DND-41 (cell line): Measurements from ENCODE around the gene TPD52L1.

Source experiments
- EZH2 ChIP-seq: IDR thresholded peaks from 3 replicates; pipeline ENCODE4 v1.6.1; 2012; ENCODE audit warnings: borderline replicate concordance, low read depth, mild to moderate bottlenecking, moderate library complexity, low read length, inconsistent platforms; ENCODE audit not compliant: severe bottlenecking
- TF ChIP-seq, protein P1 (sequence below): IDR thresholded peaks from 2 replicates; pipeline ENCODE4 v1.5.1; 2012; ENCODE audit warnings: borderline replicate concordance, low read length, moderate library complexity, mild to moderate bottlenecking; ENCODE audit not compliant: poor library complexity, severe bottlenecking; ENCODE audit errors: extremely low read depth

DNA sequence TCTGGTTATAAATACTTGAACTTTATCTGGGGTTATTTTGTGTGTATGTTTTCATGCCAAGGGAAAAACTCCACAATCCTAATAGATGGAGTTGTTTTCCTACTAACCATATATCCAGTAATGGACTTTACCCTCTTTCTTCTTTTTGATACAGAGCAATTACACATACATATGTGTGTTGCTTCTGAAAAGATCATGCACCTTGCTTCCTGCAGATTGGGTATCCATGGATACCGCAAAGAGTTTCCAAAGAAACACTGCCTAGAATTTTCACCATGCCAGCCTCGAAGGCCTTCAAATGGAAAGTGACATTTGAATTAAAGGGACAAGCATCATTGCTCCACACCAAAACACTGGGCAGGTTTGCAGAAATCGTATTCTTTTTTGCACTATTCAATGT lies 121.4 kb downstream of the TPD52L1 start:
- TF ChIP-seq, protein P1, sequence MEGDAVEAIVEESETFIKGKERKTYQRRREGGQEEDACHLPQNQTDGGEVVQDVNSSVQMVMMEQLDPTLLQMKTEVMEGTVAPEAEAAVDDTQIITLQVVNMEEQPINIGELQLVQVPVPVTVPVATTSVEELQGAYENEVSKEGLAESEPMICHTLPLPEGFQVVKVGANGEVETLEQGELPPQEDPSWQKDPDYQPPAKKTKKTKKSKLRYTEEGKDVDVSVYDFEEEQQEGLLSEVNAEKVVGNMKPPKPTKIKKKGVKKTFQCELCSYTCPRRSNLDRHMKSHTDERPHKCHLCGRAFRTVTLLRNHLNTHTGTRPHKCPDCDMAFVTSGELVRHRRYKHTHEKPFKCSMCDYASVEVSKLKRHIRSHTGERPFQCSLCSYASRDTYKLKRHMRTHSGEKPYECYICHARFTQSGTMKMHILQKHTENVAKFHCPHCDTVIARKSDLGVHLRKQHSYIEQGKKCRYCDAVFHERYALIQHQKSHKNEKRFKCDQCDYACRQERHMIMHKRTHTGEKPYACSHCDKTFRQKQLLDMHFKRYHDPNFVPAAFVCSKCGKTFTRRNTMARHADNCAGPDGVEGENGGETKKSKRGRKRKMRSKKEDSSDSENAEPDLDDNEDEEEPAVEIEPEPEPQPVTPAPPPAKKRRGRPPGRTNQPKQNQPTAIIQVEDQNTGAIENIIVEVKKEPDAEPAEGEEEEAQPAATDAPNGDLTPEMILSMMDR: no peak
- TF ChIP-seq EZH2: no peak
